Measurements from ENCODE around the gene RNF182.

RNF182 gene

DNA sequence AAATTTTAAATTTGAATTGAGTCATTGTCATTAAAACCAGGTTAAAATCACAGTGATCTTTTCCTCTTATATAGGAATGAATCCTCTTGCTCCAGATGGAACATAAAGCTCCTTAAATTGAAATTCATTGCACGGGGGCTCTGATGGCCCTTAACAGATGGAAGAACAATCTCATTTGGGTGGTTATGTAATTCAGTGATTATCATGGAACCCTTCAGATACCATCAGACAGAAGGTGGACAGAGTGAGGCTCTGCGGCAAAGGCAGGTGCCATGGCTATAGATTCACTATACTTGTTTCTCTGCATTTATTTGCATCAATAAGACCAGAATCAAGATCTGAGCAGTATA is 17.8 kb upstream of the RNF182 start:
- Histone ChIP-seq H3K27me3 (ENCODE audit: low read depth, low read length) (no peaks in the 10 kb centered on the region), H3K27ac (ENCODE audit: low read length) (no peak overlapping the region), H3K4me1 (ENCODE audit: control insufficient read depth in 1 of 2, insufficient read depth in 2 of 2, low read length in 2 of 2) (no peaks in the 10 kb centered on the region), H3K9me3 (ENCODE audit: control insufficient read depth in 1 of 2, low read length in 2 of 2) (no peaks in the 10 kb centered on the region), H3K4me3 (ENCODE audit: low read depth in 1 of 2, low read length in 2 of 2) (no peak overlapping the region), H3K36me3 (ENCODE audit: control insufficient read depth in 1 of 2, insufficient read depth in 2 of 2, low read length in 2 of 2) (no peaks in the 10 kb centered on the region)

DNA sequence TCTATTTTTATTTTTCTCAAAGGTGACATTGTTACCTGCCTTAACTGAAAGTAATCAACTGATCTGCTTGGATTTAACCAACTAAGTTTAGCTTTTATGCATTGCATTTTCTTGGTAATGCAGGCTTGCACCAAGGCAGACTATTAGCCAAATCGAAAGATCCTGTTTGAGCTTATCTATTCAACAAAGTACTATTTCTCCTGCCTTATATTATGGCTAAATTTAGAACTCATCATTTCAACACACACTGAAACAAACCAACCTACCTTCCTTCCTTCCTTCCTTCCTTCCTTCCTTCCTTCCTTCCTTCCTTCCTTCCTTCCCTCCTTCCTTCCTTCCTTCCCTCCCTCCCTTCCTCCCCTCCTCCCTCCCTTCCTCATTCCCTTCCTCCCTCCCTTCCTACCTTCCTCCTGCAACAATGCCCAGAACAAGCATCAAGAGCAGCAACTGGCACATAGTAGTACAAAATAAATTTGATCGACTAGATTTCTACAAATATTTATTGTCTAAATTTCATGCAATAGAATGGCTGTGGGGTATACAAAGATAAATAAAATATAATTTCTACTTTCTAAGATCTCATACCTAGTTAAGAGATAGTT is 17.0 kb upstream of the RNF182 start:
- Histone ChIP-seq H3K27me3 (ENCODE audit: low read depth, low read length) (no peaks in the 10 kb centered on the region), H3K36me3 (ENCODE audit: control insufficient read depth in 1 of 2, insufficient read depth in 2 of 2, low read length in 2 of 2) (no peaks in the 10 kb centered on the region), H3K4me1 (ENCODE audit: control insufficient read depth in 1 of 2, insufficient read depth in 2 of 2, low read length in 2 of 2) (no peaks in the 10 kb centered on the region), H3K4me3 (ENCODE audit: low read depth in 1 of 2, low read length in 2 of 2) (no peak overlapping the region), H3K27ac (ENCODE audit: low read length) (no peak overlapping the region), H3K9me3 (ENCODE audit: control insufficient read depth in 1 of 2, low read length in 2 of 2) (no peaks in the 10 kb centered on the region)

DNA sequence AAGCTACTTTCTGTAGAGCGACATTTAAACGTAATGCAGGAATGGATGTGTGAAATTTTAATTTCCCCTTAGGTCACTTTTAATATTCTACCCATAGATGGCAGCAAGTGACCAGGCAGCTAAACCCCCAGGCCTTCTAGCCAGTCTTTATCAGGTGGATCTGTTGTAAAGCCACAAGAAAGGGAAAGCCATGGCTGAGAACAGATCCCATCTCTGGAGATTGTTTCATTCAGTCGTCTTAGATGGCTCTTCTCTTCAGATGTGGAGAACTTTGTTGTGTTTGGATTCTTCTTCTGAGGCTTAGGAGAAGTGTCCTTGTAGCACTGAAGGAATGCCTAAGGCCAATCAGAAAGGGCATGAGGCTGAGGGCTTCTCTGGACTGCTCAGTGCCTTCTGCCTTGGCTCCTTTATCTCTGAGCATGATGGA is 15.8 kb upstream of the RNF182 start:
- H3K4me1 ChIP-seq (ENCODE audit: control insufficient read depth in 1 of 2, insufficient read depth in 2 of 2, low read length in 2 of 2), result no peaks in the 10 kb centered on the region
- no peaks in the 10 kb centered on the region for H3K36me3 ChIP-seq (ENCODE audit: control insufficient read depth in 1 of 2, insufficient read depth in 2 of 2, low read length in 2 of 2)
- no peak overlapping the region for H3K27ac ChIP-seq (ENCODE audit: low read length)
- H3K9me3 ChIP-seq (ENCODE audit: control insufficient read depth in 1 of 2, low read length in 2 of 2), result no peaks in the 10 kb centered on the region
- no peaks in the 10 kb centered on the region for H3K27me3 ChIP-seq (ENCODE audit: low read depth, low read length)
- no peak overlapping the region for H3K4me3 ChIP-seq (ENCODE audit: low read depth in 1 of 2, low read length in 2 of 2)

DNA sequence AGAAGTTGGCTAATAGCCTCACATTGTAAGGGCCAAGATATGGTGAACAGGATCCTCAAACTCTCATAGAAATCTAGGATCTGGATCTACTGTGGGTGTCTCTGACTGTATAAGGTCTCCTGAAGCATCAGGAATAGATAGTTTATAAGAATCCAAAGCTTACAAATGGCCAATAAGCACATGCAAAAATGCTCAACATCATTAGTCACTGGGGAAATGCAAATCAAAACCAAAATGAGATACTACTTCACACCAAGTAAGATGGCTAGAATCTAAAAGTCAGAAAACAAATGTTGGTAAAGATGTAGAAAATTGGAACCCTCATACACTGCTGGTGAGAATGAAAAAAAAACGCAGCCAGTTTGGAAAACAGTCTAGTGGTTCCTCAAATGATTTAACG is 14.3 kb upstream of the RNF182 start:
- Histone ChIP-seq H3K9me3 (ENCODE audit: control insufficient read depth in 1 of 2, low read length in 2 of 2) (no peaks in the 10 kb centered on the region), H3K27ac (ENCODE audit: low read length) (no peak overlapping the region), H3K4me1 (ENCODE audit: control insufficient read depth in 1 of 2, insufficient read depth in 2 of 2, low read length in 2 of 2) (no peaks in the 10 kb centered on the region), H3K36me3 (ENCODE audit: control insufficient read depth in 1 of 2, insufficient read depth in 2 of 2, low read length in 2 of 2) (no peaks in the 10 kb centered on the region), H3K27me3 (ENCODE audit: low read depth, low read length) (no peaks in the 10 kb centered on the region), H3K4me3 (ENCODE audit: low read depth in 1 of 2, low read length in 2 of 2) (no peak overlapping the region)

DNA sequence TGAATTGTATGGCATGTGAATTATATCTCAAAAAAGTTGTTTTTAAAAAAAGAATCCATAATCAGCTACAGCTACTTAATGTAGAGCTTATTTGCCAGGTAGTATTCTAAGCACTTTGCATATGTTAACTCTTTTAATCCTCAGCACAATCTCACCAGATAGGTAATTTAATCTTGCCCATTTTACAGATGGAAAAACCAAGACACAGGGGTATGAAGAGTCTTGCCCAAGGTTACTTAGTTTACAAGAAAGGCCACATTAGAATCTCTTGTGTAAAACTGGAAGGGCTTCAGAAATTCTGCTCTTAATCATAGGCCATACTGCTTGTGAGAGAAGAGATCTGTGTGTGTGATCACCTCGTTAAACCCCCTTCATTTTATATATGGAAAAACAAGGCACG is 13.4 kb upstream of the RNF182 start:
- Histone ChIP-seq H3K27ac (ENCODE audit: low read length) (no peak overlapping the region), H3K36me3 (ENCODE audit: control insufficient read depth in 1 of 2, insufficient read depth in 2 of 2, low read length in 2 of 2) (no peaks in the 10 kb centered on the region), H3K9me3 (ENCODE audit: control insufficient read depth in 1 of 2, low read length in 2 of 2) (no peaks in the 10 kb centered on the region), H3K27me3 (ENCODE audit: low read depth, low read length) (no peaks in the 10 kb centered on the region), H3K4me1 (ENCODE audit: control insufficient read depth in 1 of 2, insufficient read depth in 2 of 2, low read length in 2 of 2) (no peaks in the 10 kb centered on the region), H3K4me3 (ENCODE audit: low read depth in 1 of 2, low read length in 2 of 2) (no peak overlapping the region)

DNA sequence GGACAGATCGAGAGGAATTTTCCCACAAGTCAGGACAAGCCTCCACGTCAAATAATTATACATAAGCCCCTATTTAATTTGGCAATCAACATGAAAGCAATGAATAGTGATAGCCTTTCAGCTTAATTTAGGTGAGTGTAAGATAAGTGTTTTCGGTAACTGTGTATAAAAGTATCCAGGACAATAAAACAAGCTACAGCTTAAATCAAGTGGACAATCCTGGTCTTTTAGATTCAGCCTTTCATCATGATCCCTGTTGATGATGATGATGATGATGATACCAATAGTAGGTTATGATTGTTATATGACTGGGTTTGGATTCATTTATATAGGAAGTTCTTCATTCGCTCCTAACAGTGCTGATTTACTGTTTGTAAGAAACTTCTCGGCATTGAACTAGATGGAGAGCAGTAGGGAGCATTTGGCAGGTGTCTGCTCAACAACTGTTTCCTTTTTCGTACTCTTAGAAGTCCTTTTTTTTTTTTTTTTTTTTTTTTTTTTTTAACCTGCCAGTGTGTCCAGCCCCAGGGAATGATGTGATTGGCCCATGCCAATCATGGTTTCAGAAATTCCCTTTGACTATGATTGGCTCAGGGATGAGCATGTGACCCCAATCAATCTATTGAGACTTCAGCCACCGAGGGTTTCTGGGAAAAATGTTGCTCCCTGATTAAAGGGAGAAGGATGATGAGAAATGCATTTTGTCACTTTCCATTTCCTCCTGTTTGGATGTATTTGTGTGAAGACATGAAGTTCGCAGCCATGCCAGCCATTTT is 11.3 kb upstream of the RNF182 start:
- H3K4me1 ChIP-seq (ENCODE audit: control insufficient read depth in 1 of 2, insufficient read depth in 2 of 2, low read length in 2 of 2), result no peaks in the 10 kb centered on the region
- no peaks in the 10 kb centered on the region for H3K27me3 ChIP-seq (ENCODE audit: low read depth, low read length)
- no peak overlapping the region for H3K27ac ChIP-seq (ENCODE audit: low read length)
- H3K4me3 ChIP-seq (ENCODE audit: low read depth in 1 of 2, low read length in 2 of 2), result no peak overlapping the region
- H3K36me3 ChIP-seq (ENCODE audit: control insufficient read depth in 1 of 2, insufficient read depth in 2 of 2, low read length in 2 of 2), result no peaks in the 10 kb centered on the region
- H3K9me3 ChIP-seq (ENCODE audit: control insufficient read depth in 1 of 2, low read length in 2 of 2), result no peaks in the 10 kb centered on the region

DNA sequence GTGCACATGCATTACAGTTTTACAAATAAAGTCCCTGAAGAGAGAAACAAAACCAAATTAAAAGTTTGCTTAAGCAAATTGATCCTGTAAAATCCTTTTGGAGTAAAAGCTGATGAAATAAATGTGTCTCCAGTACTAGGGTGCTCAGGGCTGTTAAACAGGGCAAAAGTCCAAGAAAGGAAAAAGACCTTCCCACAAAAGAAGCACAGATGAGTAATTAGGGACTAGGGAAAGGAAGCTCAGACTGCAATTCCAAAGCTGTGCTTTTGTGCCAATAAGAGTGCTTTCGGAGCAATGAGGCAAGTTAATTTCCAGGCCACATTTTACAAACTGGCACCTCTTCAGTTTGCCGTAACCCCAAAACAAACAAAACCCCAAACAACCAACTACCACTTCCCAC is 10.4 kb upstream of the RNF182 start:
- no peaks in the 10 kb centered on the region for H3K9me3 ChIP-seq (ENCODE audit: control insufficient read depth in 1 of 2, low read length in 2 of 2)
- no peak overlapping the region for H3K27ac ChIP-seq (ENCODE audit: low read length)
- no peaks in the 10 kb centered on the region for H3K36me3 ChIP-seq (ENCODE audit: control insufficient read depth in 1 of 2, insufficient read depth in 2 of 2, low read length in 2 of 2)
- no peaks in the 10 kb centered on the region for H3K27me3 ChIP-seq (ENCODE audit: low read depth, low read length)
- H3K4me1 ChIP-seq (ENCODE audit: control insufficient read depth in 1 of 2, insufficient read depth in 2 of 2, low read length in 2 of 2), result no peaks in the 10 kb centered on the region
- no peak overlapping the region for H3K4me3 ChIP-seq (ENCODE audit: low read depth in 1 of 2, low read length in 2 of 2)

DNA sequence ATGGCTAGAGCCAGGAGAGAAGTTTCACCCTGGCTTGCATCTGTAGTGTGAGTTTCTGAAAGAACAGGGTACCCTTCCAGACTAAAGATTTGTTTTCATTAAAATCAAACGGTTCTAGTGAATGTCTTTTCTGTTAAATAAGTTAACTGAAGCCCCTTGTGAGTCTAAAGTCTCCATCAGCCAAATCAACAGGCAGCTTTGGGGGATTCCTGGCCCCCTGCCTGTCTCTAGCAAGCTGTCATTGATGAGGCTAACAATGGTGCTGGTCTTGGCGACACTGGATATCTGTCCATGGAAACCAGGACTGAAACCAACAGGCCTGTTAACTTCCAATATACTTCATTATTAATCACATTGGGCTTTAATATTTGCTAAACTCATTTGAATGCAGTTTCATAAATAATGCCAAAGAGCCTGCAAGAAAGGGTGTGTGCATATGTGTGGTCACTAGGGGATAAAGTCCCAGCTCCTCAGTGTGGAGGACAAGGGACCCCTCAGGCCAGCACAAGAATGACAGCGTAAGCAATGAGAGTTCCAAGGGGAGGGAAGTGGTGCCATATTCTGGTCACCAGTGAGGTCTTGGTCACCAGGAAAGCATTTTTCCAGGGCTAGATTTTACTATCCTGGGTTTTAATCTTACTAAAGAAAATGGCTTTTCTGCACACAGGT is 9.1 kb upstream of the RNF182 start:
- Histone ChIP-seq H3K27me3 (ENCODE audit: low read depth, low read length) (no peaks in the 10 kb centered on the region), H3K4me3 (ENCODE audit: low read depth in 1 of 2, low read length in 2 of 2) (no peak overlapping the region), H3K9me3 (ENCODE audit: control insufficient read depth in 1 of 2, low read length in 2 of 2) (no peaks in the 10 kb centered on the region), H3K4me1 (ENCODE audit: control insufficient read depth in 1 of 2, insufficient read depth in 2 of 2, low read length in 2 of 2) (no peaks in the 10 kb centered on the region), H3K36me3 (ENCODE audit: control insufficient read depth in 1 of 2, insufficient read depth in 2 of 2, low read length in 2 of 2) (no peaks in the 10 kb centered on the region), H3K27ac (ENCODE audit: low read length) (no peak overlapping the region)

DNA sequence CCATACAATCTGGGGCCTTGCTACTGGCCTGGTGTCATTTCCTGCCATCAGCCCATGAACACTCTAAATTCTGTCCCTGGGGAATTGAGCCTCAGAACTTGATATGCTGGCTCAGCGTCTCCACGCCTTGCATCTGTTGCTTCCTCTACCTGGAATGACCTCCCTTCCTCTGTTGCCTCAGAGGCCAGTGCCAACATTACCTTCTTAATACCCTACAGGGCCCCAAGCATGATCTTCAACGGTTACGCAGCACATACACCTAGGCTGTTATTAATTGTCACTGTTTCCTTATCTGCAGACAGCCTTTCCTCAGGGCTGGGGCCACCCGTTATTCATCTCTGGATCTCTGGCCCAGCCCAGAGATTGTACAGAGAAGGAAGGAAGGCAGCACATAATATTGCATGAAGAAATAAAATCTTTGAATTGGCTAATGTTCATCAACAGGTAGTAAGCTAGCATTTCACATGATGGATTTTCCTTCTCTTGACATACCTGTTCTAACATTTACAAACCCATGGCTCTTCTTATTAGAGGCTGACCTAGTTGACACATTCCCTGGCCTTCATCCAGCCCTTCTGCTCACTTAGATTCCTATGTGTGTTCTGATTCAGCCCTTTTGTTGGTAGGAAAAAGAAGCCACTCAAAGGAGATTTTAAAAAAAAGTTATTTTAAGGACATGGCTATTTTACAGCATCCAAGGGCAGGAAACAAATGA is 8.4 kb upstream of the RNF182 start:
- no peak overlapping the region for H3K27ac ChIP-seq (ENCODE audit: low read length)

DNA sequence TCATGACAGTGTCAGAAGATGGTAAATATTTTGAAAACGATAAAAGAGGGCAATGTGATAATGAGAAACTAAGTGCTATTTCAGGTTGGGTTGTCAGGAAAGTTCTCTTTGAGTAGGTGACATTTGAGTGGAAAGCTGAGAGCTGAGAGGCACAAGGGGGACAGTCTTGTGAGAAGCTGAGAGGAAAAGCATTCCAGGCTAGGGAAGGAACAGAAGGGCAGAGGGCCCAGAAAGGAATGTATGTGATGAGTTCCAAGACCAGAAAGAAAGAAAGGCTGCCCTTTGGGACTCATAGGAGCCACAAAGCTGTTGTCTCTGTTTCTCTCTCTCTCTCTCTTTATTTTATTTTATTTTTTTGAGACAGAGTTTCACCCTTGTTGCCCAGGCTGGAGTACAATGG is 7.6 kb upstream of the RNF182 start:
- H3K9me3 ChIP-seq (ENCODE audit: control insufficient read depth in 1 of 2, low read length in 2 of 2), result no peaks in the 10 kb centered on the region
- H3K36me3 ChIP-seq (ENCODE audit: control insufficient read depth in 1 of 2, insufficient read depth in 2 of 2, low read length in 2 of 2), result no peaks in the 10 kb centered on the region
- H3K4me3 ChIP-seq (ENCODE audit: low read depth in 1 of 2, low read length in 2 of 2), result no peak overlapping the region
- no peaks in the 10 kb centered on the region for H3K4me1 ChIP-seq (ENCODE audit: control insufficient read depth in 1 of 2, insufficient read depth in 2 of 2, low read length in 2 of 2)
- no peaks in the 10 kb centered on the region for H3K27me3 ChIP-seq (ENCODE audit: low read depth, low read length)
- H3K27ac ChIP-seq (ENCODE audit: low read length), result no peak overlapping the region

More for the DNA sequence above, 8.4 kb upstream of the RNF182 start:
- Histone ChIP-seq H3K36me3 (ENCODE audit: control insufficient read depth in 1 of 2, insufficient read depth in 2 of 2, low read length in 2 of 2) (no peaks in the 10 kb centered on the region), H3K27me3 (ENCODE audit: low read depth, low read length) (no peaks in the 10 kb centered on the region), H3K9me3 (ENCODE audit: control insufficient read depth in 1 of 2, low read length in 2 of 2) (no peaks in the 10 kb centered on the region), H3K4me3 (ENCODE audit: low read depth in 1 of 2, low read length in 2 of 2) (no peak overlapping the region), H3K4me1 (ENCODE audit: control insufficient read depth in 1 of 2, insufficient read depth in 2 of 2, low read length in 2 of 2) (no peaks in the 10 kb centered on the region)

DNA sequence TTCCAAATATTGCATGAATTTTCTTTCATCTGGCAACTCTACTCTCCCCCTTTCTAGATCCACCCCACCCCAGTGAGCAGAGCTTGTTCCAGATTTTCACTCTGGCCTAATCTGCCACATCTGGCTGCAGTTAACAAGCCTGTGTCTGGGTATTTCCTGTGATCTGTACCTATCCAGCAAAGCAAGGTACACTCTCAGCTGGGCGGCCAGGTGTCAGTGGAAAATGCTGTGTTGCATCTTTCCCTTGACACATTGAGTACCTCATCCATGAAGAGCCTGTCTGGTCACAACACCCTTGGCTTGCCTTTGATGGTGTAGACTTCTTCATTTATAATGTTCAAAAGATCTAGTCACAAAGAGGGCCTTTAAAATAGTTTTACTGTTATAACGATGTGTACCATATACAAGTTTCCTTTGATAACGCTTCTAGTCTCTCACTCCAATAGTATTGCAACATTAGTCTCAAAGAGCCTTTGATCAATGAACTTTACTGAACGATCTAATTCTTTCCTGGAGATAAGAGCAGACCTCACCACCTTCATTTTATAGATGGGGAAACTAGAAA is 6.0 kb upstream of the RNF182 start:
- Histone ChIP-seq H3K36me3 (ENCODE audit: control insufficient read depth in 1 of 2, insufficient read depth in 2 of 2, low read length in 2 of 2) (no peaks in the 10 kb centered on the region), H3K9me3 (ENCODE audit: control insufficient read depth in 1 of 2, low read length in 2 of 2) (no peaks in the 10 kb centered on the region), H3K4me3 (ENCODE audit: low read depth in 1 of 2, low read length in 2 of 2) (no peak overlapping the region), H3K27ac (ENCODE audit: low read length) (no peak overlapping the region), H3K4me1 (ENCODE audit: control insufficient read depth in 1 of 2, insufficient read depth in 2 of 2, low read length in 2 of 2) (no peaks in the 10 kb centered on the region), H3K27me3 (ENCODE audit: low read depth, low read length) (peaks cover under 1% of the 10 kb centered on the region)

Measured in muscle layer of duodenum (tissue), 2 donors.